Upper lobe of left lung (tissue), 6 donors: ENCODE data around the gene PCDHGB6. TPM values are rescaled to one million over a fixed set of nuclear protein-coding genes. Genes with fewer than 3 reads are reported as not detected.
A peak's percentile ranks its signal among the peaks of the same experiment; 100 is the strongest.
"Not testable (repeated sequence)": the region's sequence is repeated elsewhere in the genome, so short reads cannot be mapped to it uniquely, and the experiment has no call there.

Experiments
- ATAC-seq, 2 donors: fragments of 200-7000 bp; cut with Tn5 transposase; one replicate each; pipeline ENCODE4 v1.9.1; 2022; ENCODE audit warnings: mild to moderate bottlenecking in 2 of 2, moderate library complexity in 2 of 2; ENCODE audit not compliant: low FRiP score in 2 of 2
- DNase-seq, 2 donors: peaks; one replicate each; pipeline ENCODE4 v3.0.0-alpha.2; 2019 to 2020
- H3K27ac ChIP-seq, 4 donors: fragments of 200-600 bp; sonication (generic); one replicate each; pipeline ENCODE4 v1.5.1; 2016 to 2019
- H3K27me3 ChIP-seq, 4 donors: fragments of 200-600 bp; sonication (generic); one replicate each; pipeline ENCODE4 v1.5.1; 2017 to 2019
- H3K36me3 ChIP-seq, 4 donors: fragments of 200-600 bp; sonication (generic); one replicate each; pipeline ENCODE4 v1.5.1; 2016 to 2019
- H3K4me1 ChIP-seq, 4 donors: fragments of 200-600 bp; sonication (generic); one replicate each; pipeline ENCODE4 v1.5.1; 2018 to 2019
- H3K4me3 ChIP-seq, 4 donors: fragments of 200-600 bp; sonication (generic); one replicate each; pipeline ENCODE4 v1.5.1; 2017 to 2019; ENCODE audit warnings: mild to moderate bottlenecking in 2 of 4, moderate library complexity in 1 of 4
- H3K9me3 ChIP-seq, 4 donors: fragments of 200-600 bp; sonication (generic); one replicate each; pipeline ENCODE4 v1.5.1; 2018 to 2019
- CTCF ChIP-seq, 6 experiments: fragments of 450-650 bp in 4 of 6; fragments of 200-600 bp in 2 of 6; sonication (generic) in 2 of 6; IDR thresholded peaks; one replicate each; pipeline ENCODE4 v1.5.1; 2016 to 2019; ENCODE audit warnings: antibody characterized with exemption in 6 of 6
- EP300 ChIP-seq, 4 donors: sonication (generic); formaldehyde crosslinking; IDR thresholded peaks; one replicate each; pipeline ENCODE4 v1.5.1; 2017; ENCODE audit warnings: antibody characterized with exemption in 4 of 4, control low read depth in 2 of 4
- POLR2A ChIP-seq, 4 donors: fragments of 450-650 bp; IDR thresholded peaks; one replicate each; pipeline ENCODE4 v1.5.1; 2016 to 2017; ENCODE audit warnings: antibody characterized with exemption in 4 of 4, mild to moderate bottlenecking in 2 of 4
- POLR2AphosphoS5 ChIP-seq, 2 donors: sonication (generic); formaldehyde crosslinking; IDR thresholded peaks; one replicate each; pipeline ENCODE4 v1.5.1; 2017; ENCODE audit warnings: antibody characterized with exemption in 2 of 2
- WGBS, 2 donors: methylation state at CpG; one replicate each; pipeline ENCODE4 v1.1.5; 2017 to 2018; 5-methylcytosine and 5-hydroxymethylcytosine counted together
- total RNA-seq, 6 donors: library from RNA; depleted of rRNA in 4 of 6; stranded (reverse); fragments of >200 nt in 4 of 6; gene quantifications; one replicate each; pipeline versions ENCODE4 v1.1.0 to v1.2.1, GENCODE V29; 2016 to 2021
- donor health status: DM: no; HTN: no; CAD: no; lungs with moderate emphysema.
- donor health status: DM: no; HTN: yes; CAD: no; lungs with severe emphysema.

Gene PCDHGB6
- total RNA-seq, 6 donors from 2014 or later = 3.2 to 7.4 (median 6.3) TPM

- TF ChIP-seq CTCF (IDR thresholded peaks at IDR 0.05) (peak; percentile 7 to 41 (median 24)), POLR2AphosphoS5 (IDR thresholded peaks at IDR 0.05) (no peak)
- DNase-seq = peak; percentile 58 to 77
- WGBS, 2 donors = 19 to 26% methylated on average over 30 to 31 of the region's 31 CpGs
- ATAC-seq = peak; percentile 65 to 68
- H3K9me3 ChIP-seq = peaks cover 44 to 85% (median 72%) of the 10 kb centered on the region in 4 donors
- peaks cover 0 to 8% (median 0%) of the 10 kb centered on the region in 4 donors for H3K4me1 ChIP-seq
- no peak within 1 kb of the TSS for H3K27ac ChIP-seq
- H3K27me3 ChIP-seq = no peaks in the 10 kb centered on the region
- peak within 1 kb of the TSS; percentile 6 to 47 (median 36) for H3K4me3 ChIP-seq
- H3K36me3 ChIP-seq = no peaks in the 10 kb centered on the region
Measured at GRCh38 chr5:141412854-141413539, 5.2 kb downstream of the PCDHGB6 start, which contains the start of gene PCDHGA10. Gene PCDHGA10, plus strand, starts transcription at chr5:141412987. Its CDS starts 189 bp downstream, at chr5:141413176.

GRCh38 chr5:141413540-141414069, 5.8 kb downstream of the PCDHGB6 start:
- Histone ChIP-seq H3K9me3 (peaks cover 45 to 86% (median 73%) of the 10 kb centered on the region in 4 donors), H3K4me1 (peaks cover 0 to 8% (median 1%) of the 10 kb centered on the region in 4 donors), H3K36me3 (no peaks in the 10 kb centered on the region), H3K4me3 (peak overlapping the region in 3 of 4 donors; percentile 27 to 47 (median 45)), H3K27me3 (no peaks in the 10 kb centered on the region), H3K27ac (no peak overlapping the region)
- ATAC-seq = peak in 1 of 2 donors; percentile 12
- TF ChIP-seq EP300 (IDR thresholded peaks at IDR 0.05) (no peak), CTCF (IDR thresholded peaks at IDR 0.05) (no peak), POLR2A (IDR thresholded peaks at IDR 0.05) (no peak)
- DNase-seq = no peak
- WGBS, 2 donors = 21 to 25% methylated on average over 25 of the region's 25 CpGs

GRCh38 chr5:141414548-141415274, 6.9 kb downstream of the PCDHGB6 start:
- H3K27me3 ChIP-seq, H3K4me3 ChIP-seq, H3K27ac ChIP-seq, ATAC-seq, H3K36me3 ChIP-seq: not testable (repeated sequence)
- DNase-seq = peak in 1 of 2 donors; percentile 70
- Histone ChIP-seq H3K4me1 (peaks cover 0 to 11% (median 1%) of the 10 kb centered on the region in 4 donors), H3K9me3 (peaks cover 45 to 86% (median 74%) of the 10 kb centered on the region in 4 donors)
- WGBS, 2 donors = 14 to 16% methylated on average over 3 to 10 of the region's 46 CpGs

- not testable (repeated sequence) for H3K36me3 ChIP-seq, DNase-seq, H3K27ac ChIP-seq, ATAC-seq, H3K27me3 ChIP-seq, H3K4me3 ChIP-seq
- 19 to 21% methylated on average over 17 to 24 of the region's 24 CpGs for WGBS, 2 donors
- peaks cover 44 to 86% (median 74%) of the 10 kb centered on the region in 4 donors for H3K9me3 ChIP-seq
- H3K4me1 ChIP-seq = peaks cover 0 to 11% (median 1%) of the 10 kb centered on the region in 4 donors
Measured at GRCh38 chr5:141415275-141415618, 7.4 kb downstream of the PCDHGB6 start.

- not testable (repeated sequence) for H3K36me3 ChIP-seq, H3K27me3 ChIP-seq
- peak; percentile 78 to 92 for DNase-seq
- ATAC-seq = peak; percentile 87 to 91
- 10 to 13% methylated on average over 36 to 47 of the region's 47 CpGs for WGBS, 2 donors
- Histone ChIP-seq H3K4me3 (peak within 1 kb of the TSS; percentile 16 to 52 (median 44)), H3K4me1 (peaks cover 0 to 21% (median 1%) of the 10 kb centered on the region in 4 donors), H3K9me3 (peaks cover 55 to 92% (median 82%) of the 10 kb centered on the region in 4 donors), H3K27ac (peak within 1 kb of the TSS in 2 of 4 donors; percentile 60 to 77)
- TF ChIP-seq CTCF (IDR thresholded peaks at IDR 0.05) = peak; percentile 50 to 66 (median 60)
Measured at GRCh38 chr5:141417494-141418172, 9.8 kb downstream of the PCDHGB6 start, which contains the start of gene PCDHGB7. Gene PCDHGB7, plus strand, starts transcription at chr5:141417677. Its CDS starts 183 bp downstream, at chr5:141417860.
